Suprapubic skin (tissue), 4 donors: ENCODE results near the gene PDE8A. TPM values are rescaled to one million over a fixed set of nuclear protein-coding genes. Genes with fewer than 3 reads are reported as not detected.

ENCODE experiments used
- DNase-seq, 2 donors: peaks; one replicate each; pipeline ENCODE4 v3.0.0-alpha.2; 2019; ENCODE audit warnings: low spot score in 2 of 2
- H3K27ac ChIP-seq: fragments of 200-600 bp; sonication (generic); one replicate; pipeline ENCODE4 v1.5.1; 2019
- H3K27me3 ChIP-seq: fragments of 200-600 bp; sonication (generic); one replicate; pipeline ENCODE4 v1.5.1; 2019
- H3K36me3 ChIP-seq: fragments of 200-600 bp; sonication (generic); one replicate; pipeline ENCODE4 v1.5.1; 2019
- H3K4me1 ChIP-seq: fragments of 200-600 bp; sonication (generic); one replicate; pipeline ENCODE4 v1.5.1; 2019
- H3K4me3 ChIP-seq: fragments of 200-600 bp; sonication (generic); one replicate; pipeline ENCODE4 v1.5.1; 2019; ENCODE audit warnings: mild to moderate bottlenecking
- H3K9me3 ChIP-seq: fragments of 200-600 bp; sonication (generic); one replicate; pipeline ENCODE4 v1.5.1; 2019
- EP300 ChIP-seq: sonication (generic); formaldehyde crosslinking; IDR thresholded peaks from one replicate; pipeline ENCODE4 v1.6.1; 2017; ENCODE audit warnings: antibody characterized with exemption
- POLR2A ChIP-seq, 2 donors: fragments of 450-650 bp; IDR thresholded peaks; one replicate each; pipeline ENCODE4 v1.6.1; 2017; ENCODE audit warnings: antibody characterized with exemption in 2 of 2, mild to moderate bottlenecking in 2 of 2, moderate library complexity in 2 of 2
- POLR2AphosphoS5 ChIP-seq, 3 donors: sonication (generic); formaldehyde crosslinking; IDR thresholded peaks; one replicate each; pipeline ENCODE4 v1.6.1; 2017; ENCODE audit warnings: antibody characterized with exemption in 3 of 3
- WGBS: methylation state at CpG from one replicate; pipeline ENCODE4 v1.1.5; 2018; 5-methylcytosine and 5-hydroxymethylcytosine counted together
- total RNA-seq, 4 donors: library from RNA; depleted of rRNA; stranded (reverse); fragments of >200 nt; gene quantifications; one replicate each; pipeline ENCODE4 v1.1.0, GENCODE V29; 2016
- TF ChIP-seq, protein P1 (sequence below), 2 donors: fragments of 200-600 bp in 1 of 2; fragments of 450-650 bp in 1 of 2; sonication (generic) in 1 of 2; IDR thresholded peaks; one replicate each; pipeline ENCODE4 v1.5.1; 2016 to 2019; ENCODE audit warnings: antibody characterized with exemption in 2 of 2, mild to moderate bottlenecking in 1 of 2, moderate library complexity in 1 of 2

The PDE8A gene
- total RNA-seq, 4 donors from 2014 or later = 15.3 to 48.5 (median 19.0) TPM

DNA sequence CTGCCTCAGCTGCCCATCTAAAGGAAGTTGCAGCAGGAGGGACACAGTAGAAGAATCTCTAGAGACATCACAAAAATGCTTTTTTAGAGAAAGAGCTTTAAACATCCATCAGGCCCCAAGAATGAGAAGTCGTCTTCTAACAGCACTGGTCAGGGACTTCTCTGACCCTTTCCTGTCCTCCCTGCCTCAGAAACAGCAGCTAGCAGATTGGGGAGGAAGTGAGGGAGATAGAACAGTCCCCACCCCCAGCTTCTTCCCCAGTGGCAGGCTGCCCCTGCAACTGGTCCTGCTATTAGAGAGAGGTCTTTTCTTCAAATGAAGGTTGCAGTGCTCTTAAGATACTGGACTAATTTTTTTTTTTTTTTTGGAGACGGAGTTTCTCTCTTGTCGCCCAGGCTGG is 55.1 kb downstream of the PDE8A start:
- Histone ChIP-seq H3K36me3 (no peaks in the 10 kb centered on the region), H3K4me3 (no peak overlapping the region), H3K27ac (no peak overlapping the region), H3K4me1 (peaks cover 9% of the 10 kb centered on the region), H3K9me3 (no peaks in the 10 kb centered on the region), H3K27me3 (no peaks in the 10 kb centered on the region)
- WGBS = 78% methylated on average over 3 of the region's 3 CpGs
- TF ChIP-seq POLR2A (IDR thresholded peaks at IDR 0.05) = no peak
- TF ChIP-seq EP300 = no peak
- TF ChIP-seq POLR2AphosphoS5 (IDR thresholded peaks at IDR 0.05) = no peak
- TF ChIP-seq, protein P1, sequence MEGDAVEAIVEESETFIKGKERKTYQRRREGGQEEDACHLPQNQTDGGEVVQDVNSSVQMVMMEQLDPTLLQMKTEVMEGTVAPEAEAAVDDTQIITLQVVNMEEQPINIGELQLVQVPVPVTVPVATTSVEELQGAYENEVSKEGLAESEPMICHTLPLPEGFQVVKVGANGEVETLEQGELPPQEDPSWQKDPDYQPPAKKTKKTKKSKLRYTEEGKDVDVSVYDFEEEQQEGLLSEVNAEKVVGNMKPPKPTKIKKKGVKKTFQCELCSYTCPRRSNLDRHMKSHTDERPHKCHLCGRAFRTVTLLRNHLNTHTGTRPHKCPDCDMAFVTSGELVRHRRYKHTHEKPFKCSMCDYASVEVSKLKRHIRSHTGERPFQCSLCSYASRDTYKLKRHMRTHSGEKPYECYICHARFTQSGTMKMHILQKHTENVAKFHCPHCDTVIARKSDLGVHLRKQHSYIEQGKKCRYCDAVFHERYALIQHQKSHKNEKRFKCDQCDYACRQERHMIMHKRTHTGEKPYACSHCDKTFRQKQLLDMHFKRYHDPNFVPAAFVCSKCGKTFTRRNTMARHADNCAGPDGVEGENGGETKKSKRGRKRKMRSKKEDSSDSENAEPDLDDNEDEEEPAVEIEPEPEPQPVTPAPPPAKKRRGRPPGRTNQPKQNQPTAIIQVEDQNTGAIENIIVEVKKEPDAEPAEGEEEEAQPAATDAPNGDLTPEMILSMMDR (IDR thresholded peaks at IDR 0.05) = no peak
- no peak for DNase-seq

DNA sequence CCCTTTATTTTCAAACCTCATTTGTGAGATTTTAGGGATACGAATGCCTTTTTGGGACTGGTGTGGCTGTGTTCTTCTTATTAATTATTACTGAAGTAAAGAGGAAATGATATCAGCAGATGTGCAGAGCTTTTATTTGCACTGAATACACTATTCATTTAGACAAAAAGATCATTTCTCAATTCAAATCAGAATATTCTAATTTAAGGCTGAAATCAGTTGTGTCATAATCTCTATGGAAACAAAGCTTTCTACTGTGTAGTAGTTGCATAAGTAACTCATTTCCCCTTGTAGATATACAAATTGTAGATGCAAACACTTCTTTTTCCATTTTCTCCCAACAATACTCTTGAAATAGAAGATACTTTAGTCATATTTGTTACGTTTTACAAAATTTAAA is 56.0 kb downstream of the PDE8A start:
- H3K4me1 ChIP-seq = peaks cover 4% of the 10 kb centered on the region
- 88% methylated on average over 2 of the region's 2 CpGs for WGBS
- H3K27ac ChIP-seq = no peak overlapping the region
- no peaks in the 10 kb centered on the region for H3K36me3 ChIP-seq
- no peaks in the 10 kb centered on the region for H3K9me3 ChIP-seq
- TF ChIP-seq EP300 (no peak), POLR2AphosphoS5 (IDR thresholded peaks at IDR 0.05) (no peak), POLR2A (IDR thresholded peaks at IDR 0.05) (no peak)
- TF ChIP-seq, protein P1 (IDR thresholded peaks at IDR 0.05) = no peak
- H3K27me3 ChIP-seq = no peaks in the 10 kb centered on the region
- DNase-seq = no peak
- no peak overlapping the region for H3K4me3 ChIP-seq

GRCh38 chr15:85041230-85041629 is 59.6 kb downstream of the PDE8A start:
- 92% methylated on average over 5 of the region's 5 CpGs for WGBS
- no peaks in the 10 kb centered on the region for H3K36me3 ChIP-seq
- H3K9me3 ChIP-seq = no peaks in the 10 kb centered on the region

DNA sequence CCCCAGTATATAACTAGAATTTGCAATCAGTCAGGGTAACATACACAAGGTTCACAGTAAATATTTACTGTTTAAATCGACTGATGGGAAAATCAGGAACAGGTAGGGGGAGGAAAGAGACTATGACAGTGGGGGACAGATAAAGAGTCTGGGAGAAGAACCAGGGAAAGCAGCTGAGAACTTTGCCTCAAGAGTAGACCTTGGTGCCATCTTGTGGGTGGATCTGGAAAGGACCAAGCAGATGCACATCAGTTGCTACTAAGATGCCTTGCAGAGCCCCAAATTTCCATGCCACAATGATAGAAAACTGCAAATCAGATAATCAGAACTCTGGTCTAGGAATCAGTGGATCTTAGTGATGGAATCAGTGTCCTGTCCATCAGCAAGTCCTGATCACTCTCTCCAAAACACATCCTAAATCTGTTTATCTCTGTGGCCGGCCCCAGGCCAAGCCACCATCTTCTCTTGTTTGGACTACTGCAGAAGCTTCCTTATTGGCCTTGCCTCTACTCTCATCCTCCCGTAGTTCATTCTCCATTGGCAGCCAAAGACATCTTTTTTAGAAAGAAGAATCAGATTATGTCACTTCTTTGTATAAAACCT is 62.7 kb downstream of the PDE8A start:
- no peaks in the 10 kb centered on the region for H3K4me1 ChIP-seq
- no peaks in the 10 kb centered on the region for H3K27me3 ChIP-seq
- no peaks in the 10 kb centered on the region for H3K36me3 ChIP-seq
- no peak overlapping the region for H3K27ac ChIP-seq
- H3K9me3 ChIP-seq = no peaks in the 10 kb centered on the region
- 67% methylated on average over 3 of the region's 3 CpGs for WGBS
- DNase-seq = no peak
- no peak for TF ChIP-seq POLR2AphosphoS5 (IDR thresholded peaks at IDR 0.05)
- TF ChIP-seq, protein P1 (IDR thresholded peaks at IDR 0.05) = peak in 1 of 2 donors; percentile 60
- no peak overlapping the region for H3K4me3 ChIP-seq

More at GRCh38 chr15:85041230-85041629, 59.6 kb downstream of the PDE8A start:
- H3K27me3 ChIP-seq = no peaks in the 10 kb centered on the region
- TF ChIP-seq POLR2A (IDR thresholded peaks at IDR 0.05) = no peak
- no peak for TF ChIP-seq POLR2AphosphoS5 (IDR thresholded peaks at IDR 0.05)
- TF ChIP-seq EP300 = no peak
- TF ChIP-seq, protein P1 (IDR thresholded peaks at IDR 0.05) = no peak
- no peak overlapping the region for H3K4me3 ChIP-seq
- no peak overlapping the region for H3K27ac ChIP-seq
- peaks cover 4% of the 10 kb centered on the region for H3K4me1 ChIP-seq
- DNase-seq = no peak

GRCh38 chr15:85044894-85045293 is 63.2 kb downstream of the PDE8A start:
- Histone ChIP-seq H3K4me1 (no peaks in the 10 kb centered on the region), H3K36me3 (no peaks in the 10 kb centered on the region), H3K9me3 (no peaks in the 10 kb centered on the region), H3K27ac (no peak overlapping the region), H3K4me3 (no peak overlapping the region), H3K27me3 (no peaks in the 10 kb centered on the region)
- TF ChIP-seq EP300 = no peak
- TF ChIP-seq, protein P1 (IDR thresholded peaks at IDR 0.05) = no peak
- TF ChIP-seq POLR2AphosphoS5 (IDR thresholded peaks at IDR 0.05) = no peak
- TF ChIP-seq POLR2A (IDR thresholded peaks at IDR 0.05) = no peak
- no peak for DNase-seq
- WGBS = 0% methylated on average over 1 of the region's 1 CpG
